Measurements from ENCODE around the gene SPEM3.

GRCh38 chr17:7442142-7442541, 13.5 kb downstream of the SPEM3 start:
- TF ChIP-seq EP300 (IDR thresholded peaks at IDR 0.05; ENCODE audit: borderline replicate concordance) (no peak), TEAD4 (IDR thresholded peaks at IDR 0.05) (no peak), TCF12 (IDR thresholded peaks at IDR 0.05; ENCODE audit: low read depth) (no peak), NFIC (IDR thresholded peaks at IDR 0.05) (no peak), YY1 (IDR thresholded peaks at IDR 0.05; ENCODE audit: low read depth) (no peak), REST (IDR thresholded peaks at IDR 0.05; ENCODE audit: low read depth) (no peak), ZBTB7A (IDR thresholded peaks at IDR 0.05; ENCODE audit: low read depth) (no peak), RAD21 (IDR thresholded peaks at IDR 0.05; ENCODE audit: low read depth) (no peak), MAX (IDR thresholded peaks at IDR 0.05) (no peak), FOXM1 (IDR thresholded peaks at IDR 0.05; ENCODE audit: borderline replicate concordance, low read depth) (no peak), TAF1 (IDR thresholded peaks at IDR 0.05; ENCODE audit: low read depth) (no peak), EGR1 (IDR thresholded peaks at IDR 0.05) (no peak), CEBPB (IDR thresholded peaks at IDR 0.05) (no peak)
